Jurkat, Clone E6-1 (cell line): ENCODE data around the gene PNPLA4.

ENCODE experiments used
- DNase-seq: peaks from one replicate; pipeline ENCODE4 v3.0.0-alpha.2; 2011; ENCODE audit warnings: low read depth, low spot score
- H3K4me3 ChIP-seq: 2 replicates; pipeline ENCODE4 v1.5.1; 2011; ENCODE audit warnings: mild to moderate bottlenecking, low read length, control low read depth, moderate library complexity

The PNPLA4 gene

DNA sequence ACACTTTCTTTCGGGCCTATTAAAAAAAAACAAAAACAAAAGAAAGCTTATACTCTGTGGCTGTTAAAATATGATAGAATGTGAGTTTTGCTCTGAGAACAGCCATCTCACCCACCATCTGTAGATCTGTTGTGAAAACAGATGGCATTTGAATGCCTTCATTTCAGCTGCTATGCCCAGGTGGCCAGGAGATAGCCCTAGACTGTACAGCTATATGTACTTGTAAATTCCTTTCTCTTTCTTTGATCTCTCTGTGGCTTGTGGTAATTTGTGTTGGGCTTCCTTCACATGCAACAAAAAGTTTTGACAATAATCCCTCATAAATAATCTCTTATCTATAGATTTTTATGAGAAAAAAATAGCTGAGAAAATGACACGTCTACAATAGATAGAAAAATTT is 38.1 kb downstream of the PNPLA4 start:
- no peak overlapping the region for H3K4me3 ChIP-seq
- DNase-seq: peak; percentile 11

- no peak overlapping the region for H3K4me3 ChIP-seq
- DNase-seq: no peak
These were observed 50.3 kb downstream of the PNPLA4 start for GRCh38 chrX:7876957-7877356.

- no peak overlapping the region for H3K4me3 ChIP-seq
These were observed 55.2 kb downstream of the PNPLA4 start for GRCh38 chrX:7872042-7872441.

DNA sequence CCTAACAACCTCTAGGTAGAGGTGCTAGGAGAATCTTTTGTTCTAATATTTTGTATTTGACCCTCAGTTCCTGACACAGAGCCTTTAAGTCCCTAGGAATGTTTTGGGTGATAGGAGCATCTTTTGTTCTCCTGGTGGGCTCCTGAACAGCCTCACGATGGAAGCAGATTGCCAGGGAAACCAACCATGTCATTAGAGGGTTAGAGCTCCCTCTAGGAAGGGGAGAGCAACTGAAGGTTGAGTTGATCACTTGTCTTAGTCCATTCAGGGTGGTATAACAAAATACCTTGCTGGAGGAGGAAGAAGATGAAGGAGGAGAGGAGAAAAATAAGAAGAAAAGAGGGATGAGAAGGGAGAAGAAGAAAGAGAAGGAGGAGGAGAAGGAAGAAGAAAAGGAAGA is 75.0 kb downstream of the PNPLA4 start:
- H3K4me3 ChIP-seq: no peak overlapping the region
- no peak for DNase-seq

More at GRCh38 chrX:7872042-7872441, 55.2 kb downstream of the PNPLA4 start:
- no peak for DNase-seq
